MM.1S (cell line): Measurements from ENCODE around the gene HIPK1.

ENCODE experiments used
- DNase-seq: peaks from one replicate; pipeline ENCODE4 v3.0.0-alpha.2; 2015
- H2AFZ ChIP-seq: fragments of 300-600 bp; sonication (generic); 2 replicates; pipeline ENCODE4 v1.6.0; 2016; ENCODE audit warnings: antibody characterized with exemption, low read length
- H3F3A ChIP-seq: fragments of 300-600 bp; sonication (generic); 2 replicates; pipeline ENCODE4 v1.6.1; 2016; ENCODE audit warnings: mild to moderate bottlenecking, antibody characterized with exemption, low read length, moderate library complexity, mixed read lengths; ENCODE audit not compliant: insufficient read depth
- H3K27ac ChIP-seq: fragments of 300-600 bp; sonication (generic); 2 replicates; pipeline ENCODE4 v1.5.1; 2016; ENCODE audit warnings: mild to moderate bottlenecking, low read length
- H3K27me3 ChIP-seq: fragments of 300-600 bp; sonication (generic); replicated peaks from 2 replicates; pipeline ENCODE4 v1.6.0; 2016; ENCODE audit warnings: low read length; ENCODE audit not compliant: insufficient read depth
- H3K36me3 ChIP-seq: fragments of 300-600 bp; sonication (generic); replicated peaks from 2 replicates; pipeline ENCODE4 v1.6.1; 2016; ENCODE audit warnings: mild to moderate bottlenecking, low read length, mixed read lengths; ENCODE audit not compliant: insufficient read depth
- H3K4me1 ChIP-seq: fragments of 300-600 bp; sonication (generic); 2 replicates; pipeline ENCODE4 v1.6.1; 2016; ENCODE audit warnings: low read length, mixed read lengths
- H3K4me2 ChIP-seq: fragments of 300-600 bp; sonication (generic); 2 replicates; pipeline ENCODE4 v1.6.0; 2016; ENCODE audit warnings: low read depth, low read length
- H3K4me3 ChIP-seq: fragments of 300-600 bp; sonication (generic); 2 replicates; pipeline ENCODE4 v1.5.1; 2016; ENCODE audit warnings: low read length, mixed read lengths
- H3K79me2 ChIP-seq: fragments of 300-600 bp; sonication (generic); 2 replicates; pipeline ENCODE4 v1.6.1; 2016; ENCODE audit warnings: mixed run types, low read length, mixed read lengths
- H3K9ac ChIP-seq: fragments of 300-600 bp; sonication (generic); 2 replicates; pipeline ENCODE4 v1.6.1; 2016; ENCODE audit warnings: low read length, mixed read lengths
- H3K9me2 ChIP-seq: fragments of 300-600 bp; sonication (generic); replicated peaks from 2 replicates; pipeline ENCODE4 v1.6.1; 2016; ENCODE audit warnings: mild to moderate bottlenecking, low read length, mixed read lengths; ENCODE audit not compliant: insufficient read depth
- H3K9me3 ChIP-seq: fragments of 300-600 bp; sonication (generic); replicated peaks from 2 replicates; pipeline ENCODE4 v1.6.1; 2016; ENCODE audit warnings: mild to moderate bottlenecking, low read length, mixed read lengths; ENCODE audit not compliant: insufficient read depth
- H4K20me1 ChIP-seq: fragments of 300-600 bp; sonication (generic); 2 replicates; pipeline ENCODE4 v1.6.1; 2016; ENCODE audit warnings: mild to moderate bottlenecking, low read length, moderate library complexity, mixed read lengths; ENCODE audit not compliant: insufficient read depth
- CTCF ChIP-seq: fragments of 300-600 bp; sonication (generic); IDR thresholded peaks from 2 replicates; pipeline ENCODE4 v1.5.1; 2016; ENCODE audit warnings: antibody characterized with exemption, low read length, mixed read lengths
- EZH2 ChIP-seq: fragments of 300-600 bp; sonication (generic); optimal IDR thresholded peaks from 2 replicates; pipeline ENCODE3; 2017; ENCODE audit warnings: low read depth, mild to moderate bottlenecking, antibody characterized with exemption, low read length, mixed read lengths
- EZH2phosphoT487 ChIP-seq: fragments of 300-600 bp; sonication (generic); IDR thresholded peaks from 2 replicates; pipeline ENCODE4 v1.6.1; 2018; ENCODE audit warnings: antibody characterized with exemption, low read length

HIPK1 gene

GRCh38 chr1:113951719-113952118 lies 22.6 kb downstream of the HIPK1 start:
- H3K9ac ChIP-seq = no peak overlapping the region
- H2AFZ ChIP-seq = no peak overlapping the region
- H3K4me3 ChIP-seq = no peak overlapping the region
- H3K4me2 ChIP-seq = no peak overlapping the region
- peaks cover 76% of the 10 kb centered on the region for H3K79me2 ChIP-seq
- H3F3A ChIP-seq = peaks cover 11% of the 10 kb centered on the region
- no peaks in the 10 kb centered on the region for H3K27me3 ChIP-seq
- H3K9me2 ChIP-seq = no peaks in the 10 kb centered on the region
- TF ChIP-seq EZH2 (no peak), EZH2phosphoT487 (no peak), CTCF (no peak)
- no peak overlapping the region for H3K27ac ChIP-seq
- H3K4me1 ChIP-seq = peaks cover 11% of the 10 kb centered on the region; the same call in 1 of the 2 replicates
- H4K20me1 ChIP-seq = no peaks in the 10 kb centered on the region
- DNase-seq = no peak
- H3K9me3 ChIP-seq = no peaks in the 10 kb centered on the region
- no peaks in the 10 kb centered on the region for H3K36me3 ChIP-seq

GRCh38 chr1:113957984-113958383 lies 28.9 kb downstream of the HIPK1 start:
- DNase-seq = no peak
- Histone ChIP-seq H3K9ac (no peak overlapping the region), H3K4me1 (no peaks in the 10 kb centered on the region), H3F3A (no peaks in the 10 kb centered on the region), H3K79me2 (peaks cover 16% of the 10 kb centered on the region), H4K20me1 (no peaks in the 10 kb centered on the region), H3K9me2 (no peaks in the 10 kb centered on the region), H3K4me3 (no peak overlapping the region), H3K27me3 (no peaks in the 10 kb centered on the region), H3K4me2 (no peak overlapping the region), H2AFZ (no peak overlapping the region), H3K36me3 (no peaks in the 10 kb centered on the region), H3K9me3 (no peaks in the 10 kb centered on the region), H3K27ac (no peak overlapping the region)
- TF ChIP-seq EZH2 (no peak), EZH2phosphoT487 (no peak)

GRCh38 chr1:113958691-113959090 lies 29.6 kb downstream of the HIPK1 start:
- TF ChIP-seq EZH2phosphoT487 = no peak
- TF ChIP-seq EZH2 = no peak
- TF ChIP-seq CTCF = no peak
- H3K4me3 ChIP-seq = no peak overlapping the region
- peaks cover 12% of the 10 kb centered on the region for H3K79me2 ChIP-seq
- H3K9ac ChIP-seq = no peak overlapping the region
- no peak overlapping the region for H2AFZ ChIP-seq
- H3K27ac ChIP-seq = no peak overlapping the region
- H3K4me2 ChIP-seq = no peak overlapping the region
- no peaks in the 10 kb centered on the region for H4K20me1 ChIP-seq
- H3K9me2 ChIP-seq = no peaks in the 10 kb centered on the region
- H3K9me3 ChIP-seq = no peaks in the 10 kb centered on the region
- H3K36me3 ChIP-seq = no peaks in the 10 kb centered on the region
- no peak for DNase-seq
- no peaks in the 10 kb centered on the region for H3K27me3 ChIP-seq
- no peaks in the 10 kb centered on the region for H3K4me1 ChIP-seq
- H3F3A ChIP-seq = no peaks in the 10 kb centered on the region

GRCh38 chr1:113963281-113963906 lies 34.3 kb downstream of the HIPK1 start:
- Histone ChIP-seq H3K9me2 (no peaks in the 10 kb centered on the region), H3K27me3 (no peaks in the 10 kb centered on the region), H3K4me3 (no peak overlapping the region), H3K27ac (no peak overlapping the region), H3K4me2 (no peak overlapping the region), H3K36me3 (no peaks in the 10 kb centered on the region; the same call in 1 of the 2 replicates), H3K9ac (no peak overlapping the region), H3K9me3 (no peaks in the 10 kb centered on the region), H3F3A (no peaks in the 10 kb centered on the region), H4K20me1 (no peaks in the 10 kb centered on the region), H2AFZ (no peak overlapping the region), H3K79me2 (no peaks in the 10 kb centered on the region), H3K4me1 (no peaks in the 10 kb centered on the region)
- TF ChIP-seq CTCF (no peak), EZH2phosphoT487 (no peak), EZH2 (no peak)
- DNase-seq = no peak
